GM18526 (cell line): Measurements from ENCODE around the gene MAN1C1.

Source experiments
- POLR2A ChIP-seq: IDR thresholded peaks from 3 replicates; pipeline ENCODE4 v1.6.1; 2011; ENCODE audit not compliant: insufficient read length; ENCODE audit errors: extremely low read depth

Gene MAN1C1

DNA sequence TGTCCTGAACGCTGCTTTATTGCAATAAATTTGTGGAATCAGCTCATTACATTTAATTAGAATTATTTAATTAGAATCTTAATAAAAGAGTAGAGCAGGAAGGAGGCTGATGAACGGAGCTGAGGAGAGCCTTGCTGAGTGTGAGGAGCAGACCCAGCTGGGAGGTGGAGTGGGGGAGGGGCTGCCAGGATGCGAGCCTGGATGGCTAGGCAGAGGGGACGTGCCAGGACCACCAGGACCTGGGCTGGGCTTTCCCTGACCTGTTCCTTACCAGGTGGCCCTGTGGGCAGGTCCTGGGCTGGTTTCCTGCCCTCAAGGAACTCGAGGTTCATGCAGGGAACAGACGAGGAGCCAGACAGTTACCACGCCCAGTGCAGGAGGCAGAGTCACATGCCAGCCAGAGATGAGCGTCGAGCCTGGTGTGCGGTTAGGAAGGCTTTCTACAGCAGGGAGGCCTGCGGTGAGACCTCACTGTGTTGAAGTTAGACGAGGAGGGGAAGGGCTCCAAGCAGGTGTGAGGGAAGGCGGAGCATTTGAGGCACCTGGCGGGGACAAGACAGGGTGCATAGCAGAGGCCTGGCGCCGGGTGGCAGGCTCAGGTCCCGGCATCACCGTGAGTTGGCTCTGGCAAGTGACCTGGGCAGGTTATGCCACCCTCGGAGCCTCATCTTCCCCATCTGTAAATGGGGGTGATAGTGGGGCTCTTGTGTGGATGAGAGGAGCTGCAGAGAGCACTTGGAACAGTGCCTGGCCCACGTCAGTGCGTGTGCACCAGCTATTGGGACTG lies 39.3 kb upstream of the MAN1C1 start:
- no peak for TF ChIP-seq POLR2A

DNA sequence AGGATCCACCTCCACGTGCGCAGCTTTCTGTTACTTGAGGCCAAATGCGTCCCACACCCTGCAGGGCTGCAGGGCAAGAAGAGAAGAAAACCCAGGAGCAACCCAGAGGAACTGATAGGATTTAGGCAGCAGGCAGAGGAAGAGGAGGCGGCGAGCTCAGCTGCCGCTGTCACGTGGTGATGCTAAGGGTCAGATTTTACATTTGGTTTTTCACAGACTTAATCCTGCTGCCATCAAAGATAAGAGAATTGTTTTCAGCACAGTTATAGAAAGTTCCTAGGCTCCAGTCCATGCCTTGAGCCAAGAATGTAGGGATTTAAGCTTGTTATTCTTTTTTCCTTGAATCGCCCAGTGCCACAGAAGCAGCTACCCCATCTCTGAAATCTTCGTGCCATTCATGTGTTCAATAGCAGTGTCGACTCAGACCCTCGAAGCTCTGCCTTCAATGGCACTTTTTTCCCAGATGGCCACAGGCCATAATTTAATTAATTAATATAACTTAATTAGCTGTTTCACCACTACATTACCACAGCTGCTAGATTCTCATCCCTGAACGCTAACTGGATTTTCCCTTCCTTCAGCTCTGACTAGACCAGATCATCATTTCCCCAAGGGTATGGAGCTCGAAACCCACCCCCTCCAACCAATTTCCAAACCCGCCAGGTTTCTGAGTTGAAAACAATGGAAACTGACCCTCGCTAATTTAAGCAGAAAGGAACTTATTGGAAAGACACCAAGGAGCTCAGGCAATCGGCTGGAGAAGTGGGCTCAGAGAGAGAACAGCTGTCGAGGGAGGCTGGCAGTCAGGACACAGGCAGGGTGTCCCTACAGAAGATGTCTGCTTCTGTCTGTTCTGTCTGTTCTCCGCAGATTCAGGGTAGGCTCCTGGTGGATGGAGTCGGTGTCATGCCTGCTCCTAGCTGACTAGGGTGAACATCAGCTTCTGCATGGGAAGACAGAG lies 37.0 kb upstream of the MAN1C1 start:
- no peak for TF ChIP-seq POLR2A

DNA sequence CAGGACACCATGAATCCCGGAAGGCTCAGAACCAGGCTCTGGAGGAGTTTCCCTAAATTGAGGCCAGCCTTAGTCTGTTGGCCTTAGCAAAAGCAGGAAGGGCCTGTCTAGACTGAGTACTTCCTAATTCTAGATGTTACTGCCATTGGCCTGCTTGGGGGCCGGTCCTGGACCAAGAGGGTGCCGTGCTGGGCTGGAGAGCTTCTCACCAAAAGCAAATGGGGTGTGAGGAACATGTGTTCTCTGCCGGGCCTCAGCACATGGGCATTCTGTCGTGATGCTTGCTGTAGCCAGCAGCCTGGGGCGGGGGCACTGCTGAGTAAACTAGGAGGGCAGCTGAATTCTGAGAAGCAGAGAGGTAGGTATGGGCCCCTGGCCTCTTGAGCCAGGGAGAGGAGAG lies 35.7 kb upstream of the MAN1C1 start:
- TF ChIP-seq POLR2A, result no peak

DNA sequence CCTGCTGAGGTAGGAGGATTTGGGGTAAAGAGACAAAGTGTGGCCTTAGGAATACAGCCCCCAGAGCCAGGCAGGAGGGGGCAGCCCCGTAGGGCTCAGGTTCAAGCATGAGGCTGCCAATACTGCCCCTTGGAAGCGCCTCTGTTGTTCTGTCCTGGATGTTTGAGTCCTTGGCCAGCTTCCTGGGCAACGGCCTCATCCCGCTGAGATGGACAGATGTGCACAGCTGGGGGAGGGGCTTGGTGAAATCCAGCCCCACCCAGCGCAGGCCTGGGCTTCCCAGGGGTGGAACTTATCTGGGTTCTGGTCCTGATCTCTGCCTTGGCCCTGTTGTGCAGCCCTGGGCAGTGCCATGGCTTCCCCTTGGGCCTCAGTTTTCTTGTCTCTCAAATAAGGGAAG lies 34.8 kb upstream of the MAN1C1 start:
- TF ChIP-seq POLR2A, result no peak

DNA sequence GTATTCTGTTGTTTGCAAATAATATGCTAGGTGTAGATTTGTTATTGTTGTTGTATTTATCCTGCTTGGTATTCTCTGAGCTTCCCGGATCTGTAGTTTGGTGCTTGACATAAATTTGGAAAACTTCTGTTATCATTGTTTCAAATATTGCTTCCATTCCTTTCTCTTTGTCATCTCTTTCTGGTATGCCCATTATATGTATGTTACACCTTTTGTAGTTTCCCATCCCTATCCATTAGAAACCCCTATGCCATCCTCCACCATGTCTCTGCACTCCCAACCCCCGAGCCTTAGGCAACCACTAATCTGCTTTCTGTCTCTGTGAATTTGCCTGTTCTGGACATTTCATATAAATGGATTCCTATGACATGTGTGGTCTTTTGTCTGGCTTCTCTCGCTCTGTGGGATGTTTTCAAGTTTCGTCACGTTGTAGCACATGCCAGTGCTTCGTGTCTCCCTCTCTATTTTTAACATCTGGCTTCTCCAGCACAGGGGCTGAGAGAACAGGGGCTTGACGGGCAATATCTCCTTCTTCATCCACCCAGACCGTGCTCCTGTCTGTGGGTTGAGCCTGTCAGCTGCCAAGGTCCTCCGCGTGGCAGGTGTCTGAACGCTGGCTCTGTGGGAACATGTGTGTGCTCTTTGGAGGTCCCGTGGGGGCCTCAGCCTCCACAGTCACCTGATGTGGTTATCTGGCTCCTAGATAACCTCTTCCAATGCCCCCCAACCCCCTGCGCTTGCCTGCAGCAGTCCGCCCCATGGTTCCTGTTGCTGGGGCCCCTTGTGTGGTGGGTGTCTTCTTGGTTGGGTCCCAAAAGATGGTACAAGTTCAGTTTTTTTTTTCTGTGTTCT lies 32.8 kb upstream of the MAN1C1 start:
- no peak for TF ChIP-seq POLR2A

DNA sequence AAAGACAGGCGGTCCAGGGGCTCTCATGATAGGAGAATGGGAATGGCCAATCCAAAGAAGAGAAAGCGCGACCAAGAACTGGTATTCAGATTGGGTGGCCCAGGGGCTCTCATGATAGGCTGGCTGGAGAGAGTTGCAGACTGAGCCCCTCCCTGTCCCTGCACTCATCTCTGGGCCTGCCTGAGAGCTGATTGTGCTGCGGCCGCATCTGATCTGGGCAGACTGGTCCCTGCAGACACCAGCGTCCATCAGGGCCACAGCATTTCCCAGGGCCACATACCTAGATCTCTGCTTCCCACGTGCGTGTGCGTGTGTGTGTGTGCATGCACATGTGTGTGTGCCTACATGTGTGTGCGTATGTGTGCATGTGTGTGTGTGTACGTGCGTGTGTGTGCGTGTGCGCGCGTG lies 30.4 kb upstream of the MAN1C1 start:
- no peak for TF ChIP-seq POLR2A

DNA sequence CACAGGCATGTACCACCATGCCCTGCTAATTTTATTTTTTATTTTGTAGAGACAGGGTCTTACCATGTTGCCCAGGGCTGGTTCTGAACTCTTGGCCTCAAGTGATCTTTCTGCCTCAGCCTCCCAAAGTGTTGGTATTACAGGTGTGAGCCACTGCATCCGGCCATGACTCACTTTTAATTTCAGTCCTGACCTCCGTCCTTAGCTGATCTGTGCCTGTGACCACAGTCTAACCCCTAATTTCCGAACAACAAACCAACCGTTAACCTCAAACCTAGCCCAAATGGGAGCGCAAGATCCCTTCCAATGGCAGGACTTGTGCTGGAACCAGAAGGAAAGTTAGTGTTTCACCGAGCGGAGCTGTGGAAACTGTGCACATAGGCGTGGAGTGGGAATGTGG lies 29.3 kb upstream of the MAN1C1 start:
- TF ChIP-seq POLR2A, result no peak

DNA sequence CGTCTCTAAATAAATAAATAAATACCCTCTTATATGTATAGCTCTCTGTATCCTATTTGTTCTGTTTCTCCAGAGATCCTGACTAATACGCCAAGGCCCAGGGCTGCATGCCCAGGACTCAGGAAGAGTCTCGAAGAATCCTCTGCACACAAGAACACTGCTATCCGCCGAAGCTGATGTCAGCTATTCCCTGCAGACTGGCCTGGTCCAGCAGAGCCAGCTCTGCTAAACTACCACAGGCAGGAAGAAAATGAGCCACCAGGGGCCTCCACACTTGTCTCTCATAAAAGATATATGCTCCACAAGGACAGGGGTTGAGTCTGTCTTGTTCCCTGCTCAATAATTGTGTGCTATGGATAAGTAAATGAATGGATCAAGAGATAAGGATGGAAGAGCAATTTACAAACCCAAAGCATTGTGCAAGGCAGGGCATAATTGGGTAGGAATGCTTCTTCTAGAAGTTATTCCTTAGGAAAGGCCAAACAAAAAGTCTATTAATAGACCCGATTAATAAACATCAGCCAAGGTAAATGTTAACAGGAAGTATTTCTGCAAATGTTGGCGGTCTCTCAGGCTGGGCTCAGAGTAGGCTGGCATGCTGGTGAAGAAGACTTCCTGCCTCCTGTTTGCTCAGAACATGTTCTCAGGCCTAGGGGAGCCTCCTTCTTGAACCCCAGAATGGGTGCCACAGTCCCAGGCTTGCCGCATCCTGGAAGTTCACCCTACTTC lies 26.3 kb upstream of the MAN1C1 start:
- no peak for TF ChIP-seq POLR2A

DNA sequence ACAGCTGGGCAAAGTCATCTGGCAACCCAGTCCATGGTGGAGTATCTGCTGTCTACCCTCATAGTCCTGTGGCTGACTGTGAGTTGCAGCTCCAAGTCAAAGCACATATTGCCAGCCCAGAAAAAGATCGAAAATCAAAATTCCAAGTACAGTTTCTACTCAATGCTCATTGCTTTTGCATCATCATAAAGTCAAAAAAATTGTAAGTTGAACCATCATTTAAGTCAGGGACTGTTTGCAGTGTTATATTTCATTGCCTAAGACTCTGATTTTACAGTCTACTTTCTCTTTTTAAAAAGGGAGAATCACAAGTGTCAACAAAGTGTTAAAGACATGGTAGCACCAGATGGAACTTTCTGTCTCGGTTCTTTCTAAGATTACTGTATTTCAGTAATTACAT lies 22.7 kb upstream of the MAN1C1 start:
- no peak for TF ChIP-seq POLR2A

DNA sequence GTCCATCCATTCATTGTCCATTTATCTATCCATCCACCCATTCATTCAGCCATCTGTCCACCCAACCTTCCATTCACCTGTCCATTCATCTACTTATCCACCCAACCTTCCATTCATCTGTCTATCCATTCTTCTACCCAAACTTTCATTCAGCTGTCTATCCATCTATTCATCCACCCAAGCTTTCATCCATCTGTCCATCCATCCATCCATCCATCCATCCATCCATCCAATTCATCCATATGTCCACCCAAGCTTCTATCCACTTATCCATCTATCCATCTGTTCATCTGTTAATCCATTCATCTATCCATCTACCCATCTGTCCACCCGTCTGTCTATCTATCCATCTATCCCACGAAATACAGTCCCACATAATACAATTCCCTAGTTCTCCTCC lies 21.6 kb upstream of the MAN1C1 start:
- TF ChIP-seq POLR2A, result no peak

DNA sequence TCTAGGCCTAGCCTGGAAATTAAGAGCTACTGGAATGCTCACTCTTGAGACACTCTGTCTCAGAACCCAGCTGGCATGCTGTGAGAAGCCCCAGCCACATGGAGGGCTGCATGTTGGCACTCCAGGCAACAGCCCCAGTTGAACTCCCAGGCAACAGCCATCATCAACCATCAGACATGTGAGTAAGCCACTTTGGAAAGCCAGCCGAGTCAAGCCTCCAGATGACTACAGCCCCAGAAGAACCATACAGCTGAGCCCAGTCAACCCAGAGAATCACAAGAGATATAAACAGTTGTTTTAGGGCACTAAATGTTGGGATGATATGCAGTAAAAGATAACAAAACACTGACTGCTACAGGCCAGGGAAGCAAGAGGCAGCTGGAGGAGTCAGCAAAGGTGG lies 17.7 kb upstream of the MAN1C1 start:
- TF ChIP-seq POLR2A, result no peak

DNA sequence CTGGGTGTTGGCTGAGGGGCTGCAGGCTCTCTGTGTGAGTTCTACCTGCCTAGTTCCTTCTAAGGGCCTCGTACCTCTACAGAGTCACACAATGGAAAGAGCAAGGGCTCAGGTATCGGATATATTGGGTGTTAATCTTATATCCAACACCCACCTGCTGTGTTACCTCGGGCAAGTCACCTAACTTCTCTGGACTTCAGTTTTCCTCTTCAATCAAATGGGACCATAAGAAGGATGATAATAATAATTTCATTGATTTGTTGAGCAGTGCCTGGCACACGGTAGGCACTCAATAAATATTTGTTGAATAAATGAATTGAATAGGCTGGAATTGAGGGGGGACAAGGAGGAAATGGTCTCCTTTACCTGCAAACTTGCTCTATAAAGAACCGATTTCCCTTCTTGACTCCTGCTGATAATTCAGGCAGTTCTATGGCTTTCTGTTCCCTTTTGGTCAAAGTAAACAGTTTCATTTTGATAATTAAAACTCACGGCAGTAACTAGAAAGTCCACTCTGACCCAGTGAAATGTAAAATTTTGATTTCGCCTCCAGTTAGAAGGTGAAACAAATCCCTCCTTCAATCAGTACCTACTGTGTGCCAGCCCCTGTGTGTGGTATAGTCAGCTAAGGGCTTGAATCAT lies 16.5 kb upstream of the MAN1C1 start:
- TF ChIP-seq POLR2A, result no peak

DNA sequence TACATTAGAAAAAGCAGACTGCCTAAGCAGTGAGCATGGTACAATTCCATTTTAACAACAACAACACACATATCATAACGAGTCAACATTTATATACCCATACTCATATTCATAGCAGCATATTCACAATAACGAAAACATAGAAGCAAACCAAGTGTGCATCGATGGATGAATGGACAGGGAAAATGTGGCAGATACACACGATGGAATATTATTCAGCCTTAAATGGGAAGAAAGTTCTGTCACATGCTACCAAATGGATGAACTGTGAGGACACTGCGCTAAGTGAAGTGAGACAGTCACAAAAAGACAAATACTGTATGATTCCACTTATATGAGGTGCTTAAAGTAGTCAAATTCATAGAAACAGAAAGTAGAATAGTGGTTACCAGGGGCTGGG lies 9.5 kb upstream of the MAN1C1 start:
- no peak for TF ChIP-seq POLR2A

DNA sequence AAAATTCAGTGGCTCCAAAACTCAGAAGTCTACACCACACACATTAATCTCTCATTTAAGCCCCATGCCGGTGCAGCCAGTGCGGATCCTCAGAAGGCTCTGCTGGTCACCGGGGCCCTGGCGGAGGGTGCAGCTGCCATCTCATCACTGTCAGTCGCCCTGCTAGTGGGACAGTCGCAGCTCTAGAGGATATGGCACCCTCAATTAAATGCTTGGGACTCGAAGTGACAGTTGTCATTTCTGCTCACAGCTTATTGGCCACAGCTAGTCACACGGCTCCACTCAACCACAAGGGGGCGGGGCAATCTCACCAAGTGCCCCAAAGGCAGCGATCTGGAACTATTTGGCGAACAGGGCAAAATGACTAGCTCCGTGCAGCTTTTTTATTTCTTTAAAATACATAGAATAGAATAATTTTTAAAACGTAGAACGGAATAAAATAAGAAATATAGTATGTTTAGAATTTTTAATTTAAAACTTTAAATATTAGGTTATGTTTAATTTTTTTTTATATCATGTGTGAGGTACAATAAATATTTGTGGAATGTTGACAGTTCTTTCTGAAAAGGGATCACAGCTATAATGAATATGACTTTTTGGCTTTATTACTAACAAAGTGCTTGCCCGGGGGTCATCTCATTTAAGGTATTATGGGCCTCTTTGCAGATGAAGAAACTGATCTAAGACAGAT lies 8.0 kb upstream of the MAN1C1 start:
- TF ChIP-seq POLR2A, result no peak
